HepG2 (cell line): ENCODE measurements around the gene FAM228B. TPM values are rescaled to one million over a fixed set of nuclear protein-coding genes. Genes with fewer than 3 reads are reported as not detected.
A peak's percentile ranks its signal among the peaks of the same experiment; 100 is the strongest.

Source experiments
- ASH2L ChIP-seq: fragments of 300-600, 200-600 bp; sonication (generic); IDR thresholded peaks from 2 replicates; pipeline ENCODE4 v1.7.0; 2017; ENCODE audit warnings: low read depth, mild to moderate bottlenecking, moderate library complexity, mixed read lengths, low read length; ENCODE audit not compliant: insufficient read length
- BCL6 ChIP-seq: IDR thresholded peaks from 2 replicates; pipeline ENCODE4 v1.6.1; 2016; ENCODE audit warnings: missing genetic modification reagents, missing compliant biosample characterization
- CCAR2 ChIP-seq: fragments of 200-400 bp; formaldehyde crosslinking; optimal IDR thresholded peaks from 2 replicates; pipeline ENCODE3; 2018; ENCODE audit warnings: low read depth, mild to moderate bottlenecking, low read length, moderate library complexity
- CHD4 ChIP-seq: fragments of 200-600 bp; sonication (generic); IDR thresholded peaks from 2 replicates; pipeline ENCODE4 v1.7.0; 2017; ENCODE audit warnings: mild to moderate bottlenecking, low read length, borderline replicate concordance
- DNMT3B ChIP-seq: conservative IDR thresholded peaks from 2 replicates; pipeline ENCODE4 v1.6.1; 2016; ENCODE audit warnings: missing biosample characterization, control low read depth
- EED ChIP-seq: sonication (generic); formaldehyde crosslinking; IDR thresholded peaks from 2 replicates; pipeline ENCODE4 v1.5.0; 2020; ENCODE audit warnings: mild to moderate bottlenecking, missing genetic modification reagents
- MAFK ChIP-seq, 2 experiments: IDR thresholded peaks in 1 of 2; conservative IDR thresholded peaks in 1 of 2; 2 replicates each; pipeline ENCODE4 v1.6.1; 2011; ENCODE audit warnings: improper control_type of control experiment in 2 of 2, low read length in 2 of 2
- MIER2 ChIP-seq: IDR thresholded peaks from 2 replicates; pipeline ENCODE4 v1.6.1; 2016; ENCODE audit warnings: missing biosample characterization, missing genetic modification reagents
- MXI1 ChIP-seq: IDR thresholded peaks from 3 replicates; pipeline ENCODE4 v1.6.1; 2012; ENCODE audit warnings: low read depth, low read length, inconsistent platforms, borderline replicate concordance
- NPAS2 ChIP-seq: sonication (generic); formaldehyde crosslinking; IDR thresholded peaks from 2 replicates; pipeline ENCODE4 v1.8.0; 2022; ENCODE audit warnings: mild to moderate bottlenecking, missing genetic modification reagents, borderline replicate concordance
- NR2F2 ChIP-seq: IDR thresholded peaks from 2 replicates; pipeline ENCODE4 v1.6.1; 2012; ENCODE audit warnings: low read depth, inconsistent platforms, borderline replicate concordance
- TEF ChIP-seq: sonication (generic); formaldehyde crosslinking; IDR thresholded peaks from 2 replicates; pipeline ENCODE4 v1.5.0; 2020; ENCODE audit warnings: missing genetic modification reagents
- TRIM24 ChIP-seq: sonication (generic); formaldehyde crosslinking; IDR thresholded peaks from 2 replicates; pipeline ENCODE4 v1.8.0; 2022; ENCODE audit warnings: mild to moderate bottlenecking, missing genetic modification reagents
- ZNF180 ChIP-seq: sonication (generic); formaldehyde crosslinking; IDR thresholded peaks from 2 replicates; pipeline ENCODE4 v1.4.0; 2020; ENCODE audit warnings: low read depth, missing genetic modification reagents, borderline replicate concordance
- ZNF20 ChIP-seq: sonication (generic); formaldehyde crosslinking; IDR thresholded peaks from 2 replicates; pipeline ENCODE4 v1.4.0; 2020; ENCODE audit warnings: mild to moderate bottlenecking, moderate library complexity, missing genetic modification reagents
- ZNF282 ChIP-seq: fragments of 450-650 bp; IDR thresholded peaks from 2 replicates; pipeline ENCODE4 v1.6.1; 2018; ENCODE audit not compliant: partially characterized antibody
- ZNF331 ChIP-seq: sonication (generic); formaldehyde crosslinking; IDR thresholded peaks from 2 replicates; pipeline ENCODE4 v1.4.0; 2020; ENCODE audit warnings: missing genetic modification reagents
- ZNF44 ChIP-seq: sonication (generic); formaldehyde crosslinking; IDR thresholded peaks from 2 replicates; pipeline ENCODE4 v1.5.1; 2020; ENCODE audit warnings: mild to moderate bottlenecking, missing genetic modification reagents
- ZNF547 ChIP-seq: sonication (generic); formaldehyde crosslinking; IDR thresholded peaks from 2 replicates; pipeline ENCODE4 v1.5.1; 2020; ENCODE audit warnings: mild to moderate bottlenecking, missing genetic modification reagents
- ZNF572 ChIP-seq: sonication (generic); formaldehyde crosslinking; IDR thresholded peaks from 2 replicates; pipeline ENCODE4 v1.5.1; 2020; ENCODE audit warnings: mild to moderate bottlenecking, missing genetic modification reagents
- ZZZ3 ChIP-seq: sonication (generic); formaldehyde crosslinking; IDR thresholded peaks from 2 replicates; pipeline ENCODE4 v1.4.0; 2020; ENCODE audit warnings: missing genetic modification reagents, mild to moderate bottlenecking, borderline replicate concordance
- polyA plus RNA-seq, 8 experiments: library from polyadenylated mRNA; depleted of rRNA in 3 of 8; stranded (reverse) in 7 of 8; unstranded in 1 of 8; fragments of >200 nt; fragmentation: Illumina TruSeq in 4 of 8; extraction: Trizol in 4 of 8; gene quantifications; 2 replicates each; pipeline versions ENCODE4 v1.2.1 to v1.2.3, GENCODE V29; 2011 to 2016; ENCODE audit warnings: low read depth in 4 of 8, missing spikeins in 1 of 8, mixed read lengths in 1 of 8; ENCODE audit not compliant: insufficient read depth in 1 of 8
- total RNA-seq, 5 experiments: library from RNA; depleted of rRNA; stranded (reverse); fragments of >200 nt; fragmentation: Illumina TruSeq; extraction: Trizol; gene quantifications; 2 replicates each; pipeline ENCODE4 v1.2.3, GENCODE V29; 2016; ENCODE audit warnings: low read depth in 1 of 5
- TF ChIP-seq, protein P1 (sequence below): sonication (generic); formaldehyde crosslinking; IDR thresholded peaks from 2 replicates; pipeline ENCODE4 v1.4.0; 2020; ENCODE audit warnings: missing genetic modification reagents, mild to moderate bottlenecking, borderline replicate concordance
- TF ChIP-seq, protein P2 (sequence below): sonication (generic); formaldehyde crosslinking; IDR thresholded peaks from 2 replicates; pipeline ENCODE4 v1.5.0; 2020; ENCODE audit warnings: missing genetic modification reagents, mild to moderate bottlenecking, borderline replicate concordance
- TF ChIP-seq, protein P3 (sequence below): sonication (generic); formaldehyde crosslinking; IDR thresholded peaks from 2 replicates; pipeline ENCODE4 v1.4.0; 2020; ENCODE audit warnings: missing genetic modification reagents, borderline replicate concordance

The FAM228B gene
- total and polyA plus RNA-seq, 2 of the 13 experiments (the other 11 are each of a cell fraction or from before 2014, with no cell fraction given), result 0.79 to 1.1 TPM

DNA sequence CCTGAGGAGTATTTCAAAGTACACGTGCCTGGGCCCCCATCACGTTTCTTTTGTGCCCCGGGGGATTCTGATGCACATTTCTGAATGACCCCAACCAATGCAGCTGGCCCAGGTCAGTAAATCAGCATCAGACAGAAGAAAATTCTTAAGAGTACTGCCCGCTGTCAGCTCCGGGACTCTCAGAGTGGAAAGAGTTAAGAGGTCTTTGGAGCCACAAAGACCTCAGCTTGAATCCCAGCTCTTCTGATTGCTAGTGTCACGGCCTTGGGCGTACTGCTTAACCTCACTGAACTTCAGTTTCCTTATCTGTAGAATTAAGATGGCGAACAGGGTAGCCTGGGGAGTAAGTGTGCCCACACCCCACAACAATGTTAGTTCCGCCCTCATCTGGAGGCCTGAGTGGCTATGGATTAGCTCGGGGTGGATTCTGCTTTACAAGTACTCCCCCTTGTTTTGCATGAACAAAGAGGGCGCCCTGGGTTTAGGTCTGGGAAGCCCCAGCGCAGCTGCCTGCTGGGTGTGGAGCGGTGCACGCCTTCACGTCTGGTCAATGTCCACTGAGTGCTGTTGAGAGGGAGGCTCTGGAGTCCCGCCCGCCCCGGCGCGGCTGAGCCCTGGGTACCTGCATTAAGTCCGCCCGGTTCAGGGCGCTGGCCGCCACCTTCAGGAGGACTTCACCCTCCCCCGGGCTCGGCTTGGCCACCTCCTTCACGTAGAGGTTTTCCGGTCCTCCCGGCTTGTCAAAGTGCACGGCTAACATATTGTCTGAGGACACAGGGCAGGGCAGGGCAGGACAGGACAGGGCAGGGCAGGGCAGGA, 39.5 kb upstream of the FAM228B start (continued):
- TF ChIP-seq ZNF44 (no peak; the same call in 1 of the 2 replicates), TRIM24 (CRISPR knock-in tag) (no peak), NPAS2 (CRISPR knock-in tag) (no peak), NR2F2 (peak; percentile 47; the same call in 1 of the 2 replicates), ZNF282 (no peak), MAFK (conservative IDR thresholded peaks at IDR 0.05 in 1 of 2, IDR thresholded peaks at IDR 0.05 in 1 of 2; ENCODE audit: low read length in 2 of 2) (no peak), DNMT3B (no peak), ZNF331 (CRISPR knock-in tag) (peak; percentile 83), ZZZ3 (CRISPR knock-in tag) (no peak), EED (CRISPR knock-in tag) (no peak; the same call in 1 of the 2 replicates), ZNF180 (CRISPR knock-in tag) (no peak), CHD4 (no peak), BCL6 (CRISPR knock-in tag) (peak; percentile 38; the same call in 1 of the 2 replicates), MIER2 (CRISPR knock-in tag) (no peak), ASH2L (peak; percentile 77), ZNF20 (no peak), ZNF547 (CRISPR knock-in tag) (peak; percentile 93; the same call in 1 of the 2 replicates), MXI1 (no peak; the same call in 1 of the 3 replicates), TEF (CRISPR knock-in tag) (no peak), CCAR2 (no peak), ZNF572 (no peak; the same call in 1 of the 2 replicates)
- TF ChIP-seq, protein P1, sequence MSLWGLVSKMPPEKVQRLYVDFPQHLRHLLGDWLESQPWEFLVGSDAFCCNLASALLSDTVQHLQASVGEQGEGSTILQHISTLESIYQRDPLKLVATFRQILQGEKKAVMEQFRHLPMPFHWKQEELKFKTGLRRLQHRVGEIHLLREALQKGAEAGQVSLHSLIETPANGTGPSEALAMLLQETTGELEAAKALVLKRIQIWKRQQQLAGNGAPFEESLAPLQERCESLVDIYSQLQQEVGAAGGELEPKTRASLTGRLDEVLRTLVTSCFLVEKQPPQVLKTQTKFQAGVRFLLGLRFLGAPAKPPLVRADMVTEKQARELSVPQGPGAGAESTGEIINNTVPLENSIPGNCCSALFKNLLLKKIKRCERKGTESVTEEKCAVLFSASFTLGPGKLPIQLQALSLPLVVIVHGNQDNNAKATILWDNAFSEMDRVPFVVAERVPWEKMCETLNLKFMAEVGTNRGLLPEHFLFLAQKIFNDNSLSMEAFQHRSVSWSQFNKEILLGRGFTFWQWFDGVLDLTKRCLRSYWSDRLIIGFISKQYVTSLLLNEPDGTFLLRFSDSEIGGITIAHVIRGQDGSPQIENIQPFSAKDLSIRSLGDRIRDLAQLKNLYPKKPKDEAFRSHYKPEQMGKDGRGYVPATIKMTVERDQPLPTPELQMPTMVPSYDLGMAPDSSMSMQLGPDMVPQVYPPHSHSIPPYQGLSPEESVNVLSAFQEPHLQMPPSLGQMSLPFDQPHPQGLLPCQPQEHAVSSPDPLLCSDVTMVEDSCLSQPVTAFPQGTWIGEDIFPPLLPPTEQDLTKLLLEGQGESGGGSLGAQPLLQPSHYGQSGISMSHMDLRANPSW, result 0 out of 2 replicates have a peak, but pooled peaks have one; percentile 93
- TF ChIP-seq, protein P2, sequence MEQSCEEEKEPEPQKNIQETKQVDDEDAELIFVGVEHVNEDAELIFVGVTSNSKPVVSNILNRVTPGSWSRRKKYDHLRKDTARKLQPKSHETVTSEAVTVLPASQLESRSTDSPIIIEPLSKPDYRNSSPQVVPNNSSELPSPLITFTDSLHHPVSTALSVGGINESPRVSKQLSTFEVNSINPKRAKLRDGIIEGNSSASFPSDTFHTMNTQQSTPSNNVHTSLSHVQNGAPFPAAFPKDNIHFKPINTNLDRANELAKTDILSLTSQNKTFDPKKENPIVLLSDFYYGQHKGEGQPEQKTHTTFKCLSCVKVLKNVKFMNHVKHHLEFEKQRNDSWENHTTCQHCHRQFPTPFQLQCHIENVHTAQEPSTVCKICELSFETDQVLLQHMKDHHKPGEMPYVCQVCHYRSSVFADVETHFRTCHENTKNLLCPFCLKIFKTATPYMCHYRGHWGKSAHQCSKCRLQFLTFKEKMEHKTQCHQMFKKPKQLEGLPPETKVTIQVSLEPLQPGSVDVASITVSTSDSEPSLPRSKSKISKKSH, result no peak
- TF ChIP-seq, protein P3, sequence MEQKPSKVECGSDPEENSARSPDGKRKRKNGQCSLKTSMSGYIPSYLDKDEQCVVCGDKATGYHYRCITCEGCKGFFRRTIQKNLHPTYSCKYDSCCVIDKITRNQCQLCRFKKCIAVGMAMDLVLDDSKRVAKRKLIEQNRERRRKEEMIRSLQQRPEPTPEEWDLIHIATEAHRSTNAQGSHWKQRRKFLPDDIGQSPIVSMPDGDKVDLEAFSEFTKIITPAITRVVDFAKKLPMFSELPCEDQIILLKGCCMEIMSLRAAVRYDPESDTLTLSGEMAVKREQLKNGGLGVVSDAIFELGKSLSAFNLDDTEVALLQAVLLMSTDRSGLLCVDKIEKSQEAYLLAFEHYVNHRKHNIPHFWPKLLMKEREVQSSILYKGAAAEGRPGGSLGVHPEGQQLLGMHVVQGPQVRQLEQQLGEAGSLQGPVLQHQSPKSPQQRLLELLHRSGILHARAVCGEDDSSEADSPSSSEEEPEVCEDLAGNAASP (CRISPR knock-in tag), result no peak; the same call in none of the 2 replicates
